Naive B cell (primary cell): ENCODE results near the gene TXK. TPM values are rescaled to one million over a fixed set of nuclear protein-coding genes. Genes with fewer than 3 reads are reported as not detected.
"Not testable (repeated sequence)": the region's sequence is repeated elsewhere in the genome, so short reads cannot be mapped to it uniquely, and the experiment has no call there.

Experiments used
- ATAC-seq, 2 donors: fragments of 150-1000 bp; cut with Tn5 transposase; 2 replicates each; pipeline ENCODE4 v1.10.0; 2021; ENCODE audit warnings: low read depth in 2 of 2, mild to moderate bottlenecking in 2 of 2, moderate library complexity in 2 of 2
- DNase-seq: peaks from one replicate; pipeline ENCODE4 v3.0.0; 2022
- H3K27ac Mint-ChIP-seq, 6 donors: one replicate each; pipeline ENCODE4 v1.8.0; 2020 to 2022; ENCODE audit warnings: mild to moderate bottlenecking in 6 of 6, mixed read lengths in 6 of 6, moderate library complexity in 5 of 6, inconsistent platforms in 2 of 6
- H3K27me3 Mint-ChIP-seq, 3 donors: one replicate each; pipeline ENCODE4 v1.8.0; 2021 to 2022; ENCODE audit warnings: mixed read lengths in 3 of 3, mild to moderate bottlenecking in 1 of 3
- H3K36me3 Mint-ChIP-seq, 2 donors: one replicate each; pipeline ENCODE4 v1.8.0; 2020 to 2022; ENCODE audit warnings: mixed read lengths in 2 of 2, inconsistent platforms in 1 of 2, mild to moderate bottlenecking in 1 of 2
- H3K4me1 Mint-ChIP-seq, 3 donors: one replicate each; pipeline ENCODE4 v1.8.0; 2020 to 2022; ENCODE audit warnings: mixed read lengths in 3 of 3, inconsistent platforms in 1 of 3, mild to moderate bottlenecking in 1 of 3, moderate library complexity in 1 of 3
- H3K4me3 Mint-ChIP-seq, 8 donors: one replicate each; pipeline ENCODE4 v1.8.0; 2020 to 2022; ENCODE audit warnings: mild to moderate bottlenecking in 8 of 8, mixed read lengths in 8 of 8, moderate library complexity in 8 of 8, inconsistent platforms in 2 of 8
- H3K9me3 Mint-ChIP-seq, 7 donors: one replicate each; pipeline ENCODE4 v1.8.0; 2020 to 2022; ENCODE audit warnings: mixed read lengths in 7 of 7, mild to moderate bottlenecking in 5 of 7, inconsistent platforms in 2 of 7, moderate library complexity in 1 of 7
- polyA plus RNA-seq, 6 donors: library from polyadenylated mRNA; unstranded; fragments of 300-500 nt; fragmentation: Illumina TruSeq; gene quantifications; one replicate each; pipeline ENCODE4 v1.2.3, GENCODE V29; 2021; ENCODE audit warnings: low read depth in 6 of 6

Gene TXK
- under 1 TPM; 0.13 to 0.53 (median 0.39) TPM for polyA plus RNA-seq

DNA sequence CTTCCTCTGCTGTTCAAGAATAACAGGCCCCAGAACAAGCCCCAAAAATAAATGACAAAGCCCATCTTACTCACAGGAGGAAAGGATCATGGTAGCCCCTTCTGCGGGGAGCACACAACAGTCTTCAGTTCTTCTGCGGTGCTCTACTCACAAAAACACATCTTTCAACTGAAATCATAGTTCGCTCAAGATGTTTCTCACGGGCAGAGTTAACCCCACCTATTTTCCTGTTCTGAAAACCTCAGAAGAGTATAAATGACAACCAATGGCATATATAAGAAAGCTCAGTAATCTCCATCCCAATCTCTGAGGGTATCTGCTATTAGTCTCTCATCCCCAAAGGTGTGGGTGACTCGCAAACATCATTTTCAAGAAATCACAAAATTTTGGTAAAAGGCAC lies at the start of gene TXK:
TXK (minus strand) TSS at position 170 of the 400 bp plus-strand sequence; CDS start at position 90, 80 bp downstream.
- Mint-ChIP-seq H3K4me1 (peaks cover 25 to 31% (median 27%) of the 10 kb centered on the region in 3 donors), H3K27me3 (no peaks in the 10 kb centered on the region), H3K9me3 (no peaks in the 10 kb centered on the region), H3K27ac (peak within 1 kb of the TSS in 1 of 6 donors; percentile 10), H3K4me3 (no peak within 1 kb of the TSS), H3K36me3 (peaks cover 0 to 8% of the 10 kb centered on the region in 2 donors)
- ATAC-seq (no peak), DNase-seq (no peak)

DNA sequence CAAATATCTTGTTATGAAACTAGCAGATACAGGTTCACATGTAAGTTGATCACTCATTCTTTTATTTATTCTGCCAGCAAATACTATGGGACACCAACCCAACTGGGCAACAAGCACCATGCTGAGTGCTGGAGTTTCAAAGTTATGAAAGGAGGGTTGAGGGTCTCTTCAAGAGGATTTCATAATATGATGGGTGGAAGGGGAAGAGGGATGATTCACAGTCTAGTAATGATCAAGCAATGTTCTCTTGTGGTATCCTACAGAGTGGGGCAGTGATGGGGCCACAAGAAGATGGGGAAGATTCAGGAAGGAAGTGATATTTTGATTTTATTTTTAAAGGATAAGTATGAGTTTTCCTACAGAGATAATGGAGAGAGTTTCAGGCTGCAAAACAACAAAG lies 46.2 kb upstream of the TXK start:
- Mint-ChIP-seq H3K4me3 (no peak overlapping the region), H3K4me1 (peaks cover 0 to 11% (median 0%) of the 10 kb centered on the region in 3 donors), H3K27me3 (no peaks in the 10 kb centered on the region), H3K36me3 (peaks cover 14 to 19% of the 10 kb centered on the region in 2 donors), H3K9me3 (peaks cover 3 to 16% (median 6%) of the 10 kb centered on the region in 7 donors), H3K27ac (no peak overlapping the region)
- no peak for DNase-seq
- ATAC-seq, result no peak

DNA sequence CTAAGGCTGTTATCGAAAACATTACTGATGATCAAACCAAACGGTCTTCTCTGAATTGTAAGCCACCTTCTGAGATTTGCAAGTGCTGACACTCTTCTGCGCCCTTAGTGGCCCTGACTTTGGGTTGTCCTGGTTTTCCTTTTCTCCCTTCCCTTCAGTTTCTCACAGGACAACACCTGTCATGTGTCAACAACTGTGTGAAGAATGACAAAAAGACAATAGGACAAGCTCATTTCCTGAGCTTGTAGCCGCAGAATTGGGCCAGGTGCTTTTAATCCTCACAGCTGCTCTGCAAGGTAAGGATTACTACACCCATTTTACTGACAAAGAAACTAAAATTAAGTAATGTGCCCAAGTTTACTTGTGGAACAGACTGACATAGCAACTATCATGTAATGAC lies 44.9 kb upstream of the TXK start:
- DNase-seq (no peak), ATAC-seq (no peak)
- peaks cover 3 to 16% (median 6%) of the 10 kb centered on the region in 7 donors for H3K9me3 Mint-ChIP-seq

DNA sequence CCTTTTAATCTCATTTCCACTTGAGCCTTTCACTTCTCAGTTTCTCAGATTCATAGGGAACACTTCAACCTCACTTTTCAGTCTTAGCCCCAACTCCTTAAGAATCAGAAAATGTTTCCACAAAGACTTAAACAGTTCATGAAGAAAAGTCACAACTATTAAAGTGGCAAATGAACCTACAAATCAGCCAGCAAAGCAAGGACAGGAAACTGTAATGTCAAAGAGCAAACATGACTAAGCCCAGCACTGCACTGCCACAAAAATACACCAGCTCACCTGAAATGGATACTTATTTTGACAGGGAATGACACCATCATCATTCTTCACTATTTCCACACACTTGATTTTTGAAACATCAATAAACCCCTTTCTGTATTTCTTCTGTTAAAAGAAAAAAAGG lies 41.8 kb upstream of the TXK start:
- Mint-ChIP-seq H3K27me3 (no peaks in the 10 kb centered on the region), H3K27ac (no peak overlapping the region), H3K36me3 (peaks cover 19% of the 10 kb centered on the region in 2 donors), H3K4me1 (peaks cover 0 to 19% (median 3%) of the 10 kb centered on the region in 3 donors), H3K9me3 (peaks cover 3 to 16% (median 6%) of the 10 kb centered on the region in 7 donors), H3K4me3 (no peak overlapping the region)
- ATAC-seq (no peak), DNase-seq (no peak)

More for the DNA sequence above, 44.9 kb upstream of the TXK start:
- no peaks in the 10 kb centered on the region for H3K27me3 Mint-ChIP-seq
- peaks cover 15 to 19% of the 10 kb centered on the region in 2 donors for H3K36me3 Mint-ChIP-seq
- H3K4me3 Mint-ChIP-seq, result no peak overlapping the region
- H3K4me1 Mint-ChIP-seq, result peaks cover 0 to 11% (median 0%) of the 10 kb centered on the region in 3 donors
- no peak overlapping the region for H3K27ac Mint-ChIP-seq

DNA sequence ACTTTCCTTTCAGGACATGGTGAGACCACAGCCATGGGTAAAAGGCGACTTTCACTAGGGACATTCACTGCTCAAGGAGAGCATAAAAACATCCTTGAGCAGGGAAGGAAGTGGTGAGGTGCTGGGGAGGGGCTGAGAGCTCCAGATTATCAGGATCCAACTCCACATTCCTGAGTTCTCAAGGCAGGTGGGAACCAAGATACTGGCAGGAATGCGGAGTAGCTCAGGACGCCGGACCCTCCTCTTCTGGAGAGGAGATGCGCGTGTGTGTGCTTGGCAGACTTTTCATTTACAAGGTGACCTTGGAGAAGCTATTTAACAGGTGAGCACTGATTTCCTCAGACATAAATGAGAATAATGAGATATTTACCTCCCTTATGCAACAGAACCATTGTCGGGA lies 41.3 kb upstream of the TXK start:
- Mint-ChIP-seq H3K27ac (no peak overlapping the region), H3K4me1 (peaks cover 0 to 16% (median 3%) of the 10 kb centered on the region in 3 donors), H3K4me3 (no peak overlapping the region), H3K9me3 (peaks cover 3 to 16% (median 6%) of the 10 kb centered on the region in 7 donors), H3K27me3 (no peaks in the 10 kb centered on the region), H3K36me3 (peaks cover 19 to 22% of the 10 kb centered on the region in 2 donors)
- DNase-seq (no peak), ATAC-seq (no peak)

DNA sequence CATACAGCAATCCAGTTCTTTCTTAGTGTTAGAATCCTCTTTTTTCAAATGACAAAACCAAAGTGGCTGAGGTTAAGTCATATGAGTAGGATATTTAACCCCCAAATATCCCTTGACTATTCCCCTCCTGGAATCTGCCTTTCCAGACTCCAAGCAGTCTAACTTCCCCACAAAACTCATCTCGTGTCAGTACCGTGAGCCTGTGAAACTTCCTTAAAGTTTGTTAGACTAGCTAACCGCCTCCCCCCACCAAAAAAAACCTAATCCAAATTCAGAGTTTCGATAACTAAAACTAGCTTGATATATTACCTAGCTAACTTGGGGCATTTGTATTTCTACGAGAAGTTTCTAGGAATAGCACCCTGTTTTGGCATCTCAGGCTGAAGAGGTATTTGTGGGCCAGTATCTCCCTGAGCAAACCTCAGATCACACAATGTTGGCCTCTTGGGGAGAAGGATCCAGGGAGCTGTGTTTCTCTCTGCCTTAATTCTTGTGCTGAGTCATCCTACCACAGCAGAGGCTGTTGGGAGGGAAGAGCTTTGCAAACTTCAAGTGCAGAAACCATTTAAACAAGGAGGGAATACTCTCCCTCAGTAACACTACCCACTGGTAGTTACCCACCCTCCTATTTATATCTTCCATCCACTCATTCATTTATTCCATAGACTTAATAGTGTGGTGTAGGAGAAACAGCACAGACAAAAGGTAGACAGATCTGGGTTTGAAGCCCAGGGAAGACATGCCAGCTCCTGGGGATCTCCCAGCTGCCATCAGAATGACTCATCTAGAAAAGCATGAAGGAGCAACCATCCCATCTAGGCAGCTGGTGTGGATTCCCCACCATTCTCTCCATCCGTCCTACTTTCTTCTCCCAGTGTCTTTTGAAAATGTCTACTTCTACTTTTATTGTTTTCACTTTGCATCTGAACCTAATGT lies 39.3 kb upstream of the TXK start:
- peak overlapping the region in 1 of 8 donors; percentile 70 for H3K4me3 Mint-ChIP-seq
- H3K36me3 Mint-ChIP-seq, result peaks cover 10 to 34% of the 10 kb centered on the region in 2 donors
- no peak for DNase-seq
- H3K4me1 Mint-ChIP-seq, result peaks cover 0 to 14% (median 3%) of the 10 kb centered on the region in 3 donors
- peak overlapping the region in 3 of 6 donors; percentile 21 to 43 (median 22) for H3K27ac Mint-ChIP-seq
- H3K9me3 Mint-ChIP-seq, result peaks cover 3 to 10% (median 6%) of the 10 kb centered on the region in 7 donors
- H3K27me3 Mint-ChIP-seq, result no peaks in the 10 kb centered on the region
- ATAC-seq, result no peak

DNA sequence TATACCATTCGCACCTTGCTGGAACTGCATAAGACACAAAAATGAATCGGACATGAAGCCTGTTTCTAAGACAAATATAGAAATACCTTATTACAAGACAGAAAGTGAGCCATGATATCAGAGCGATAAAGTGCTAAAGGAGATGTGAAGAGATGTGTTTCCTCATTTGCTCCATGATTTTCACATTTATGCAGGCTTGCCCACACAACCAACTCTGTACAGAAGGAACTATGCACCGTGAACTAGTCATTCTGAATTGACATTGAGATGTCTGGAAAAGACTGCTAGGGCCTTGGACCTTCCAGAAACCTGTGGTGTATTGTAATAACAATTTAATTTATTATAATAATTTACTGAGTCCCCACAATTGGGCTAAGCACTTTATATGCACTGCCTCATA lies 38.6 kb upstream of the TXK start:
- H3K27ac Mint-ChIP-seq, result peak overlapping the region in 1 of 6 donors; percentile 77
- H3K27me3 Mint-ChIP-seq, result no peaks in the 10 kb centered on the region
- H3K4me1 Mint-ChIP-seq, result peaks cover 0 to 14% (median 3%) of the 10 kb centered on the region in 3 donors
- no peak for ATAC-seq
- H3K4me3 Mint-ChIP-seq, result no peak overlapping the region
- no peak for DNase-seq
- H3K9me3 Mint-ChIP-seq, result peaks cover 0 to 3% (median 2%) of the 10 kb centered on the region in 7 donors
- H3K36me3 Mint-ChIP-seq, result peaks cover 10 to 34% of the 10 kb centered on the region in 2 donors

DNA sequence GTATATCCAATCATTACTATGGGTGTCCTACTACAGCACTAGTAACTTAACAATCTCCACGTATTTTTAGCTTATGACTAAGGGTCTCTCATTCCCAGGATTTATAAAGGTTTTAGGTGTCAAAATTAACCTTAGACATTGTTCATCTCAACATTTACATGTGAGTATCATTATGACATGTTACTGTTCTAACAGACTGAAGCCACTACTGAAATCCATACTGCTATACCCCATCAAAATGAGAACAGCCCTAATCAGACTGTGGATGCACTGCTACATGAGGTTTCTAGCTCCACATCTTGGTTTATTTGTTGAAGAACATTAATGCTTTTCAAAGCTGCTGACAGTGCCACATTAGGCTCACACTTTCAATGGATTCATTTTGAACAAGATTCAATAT lies 35.6 kb upstream of the TXK start:
- Mint-ChIP-seq H3K27me3 (no peaks in the 10 kb centered on the region), H3K27ac (no peak overlapping the region), H3K9me3 (no peaks in the 10 kb centered on the region), H3K4me3 (no peak overlapping the region), H3K4me1 (peaks cover 0 to 10% (median 3%) of the 10 kb centered on the region in 3 donors), H3K36me3 (peaks cover 10 to 55% of the 10 kb centered on the region in 2 donors)
- no peak for DNase-seq
- no peak for ATAC-seq

DNA sequence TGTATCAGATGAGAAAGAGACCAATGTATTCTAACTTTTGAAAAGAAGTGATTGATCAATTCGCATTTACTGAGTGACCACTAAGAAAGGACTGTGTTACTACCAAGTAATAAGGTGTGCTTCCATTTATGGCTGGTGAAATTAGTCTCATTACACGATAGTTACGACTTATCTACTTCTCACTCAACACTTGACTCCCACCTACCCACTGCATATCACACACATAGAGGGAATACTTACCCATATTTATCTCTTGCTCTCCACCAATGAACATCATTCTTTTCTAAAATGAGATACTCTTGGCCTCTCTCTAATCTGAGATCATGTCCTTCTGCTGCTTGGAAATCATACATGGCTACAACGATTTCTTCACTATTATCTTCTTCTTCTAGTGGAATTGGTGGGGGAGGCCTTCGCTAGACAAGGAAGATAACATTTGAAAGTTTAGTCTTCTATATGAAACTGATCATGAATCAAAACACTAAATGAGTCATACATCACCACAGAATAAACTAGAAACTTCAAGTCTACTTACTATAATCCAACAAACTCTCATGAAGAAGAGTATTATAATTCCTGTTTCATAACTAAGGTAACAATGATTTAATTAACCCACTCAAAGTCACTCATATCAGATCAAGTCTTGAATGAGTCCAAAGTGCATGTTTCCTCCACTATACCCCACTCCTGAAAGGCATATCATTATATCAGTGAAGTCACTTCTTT lies 33.7 kb upstream of the TXK start:
- no peaks in the 10 kb centered on the region for H3K27me3 Mint-ChIP-seq
- H3K4me3 Mint-ChIP-seq, result no peak overlapping the region
- DNase-seq, result no peak
- no peak for ATAC-seq
- H3K9me3 Mint-ChIP-seq, result no peaks in the 10 kb centered on the region
- H3K27ac Mint-ChIP-seq, result peak overlapping the region in 1 of 6 donors; percentile 6
- no peaks in the 10 kb centered on the region for H3K4me1 Mint-ChIP-seq
- peaks cover 13 to 58% of the 10 kb centered on the region in 2 donors for H3K36me3 Mint-ChIP-seq

DNA sequence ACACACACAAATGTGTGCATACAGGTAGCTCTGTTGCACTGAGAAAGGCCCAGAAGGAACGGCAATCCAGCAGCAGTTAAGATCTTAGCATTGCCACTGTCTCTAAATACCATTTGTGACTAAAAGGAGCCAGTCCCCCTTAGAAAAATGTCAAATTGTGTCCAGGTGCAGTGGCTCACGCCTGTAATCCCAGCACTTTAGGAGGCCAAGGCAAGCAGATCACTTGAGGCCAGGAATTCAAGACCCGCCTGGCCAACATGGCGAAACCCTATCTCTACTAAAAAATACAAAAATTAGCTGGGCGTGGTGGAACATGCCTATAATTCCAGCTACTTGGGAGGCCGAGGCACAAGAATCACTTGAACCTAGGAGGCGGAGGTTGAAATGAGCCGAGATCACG lies 30.5 kb upstream of the TXK start:
- H3K4me1 Mint-ChIP-seq, H3K9me3 Mint-ChIP-seq, DNase-seq, H3K4me3 Mint-ChIP-seq, ATAC-seq, H3K27me3 Mint-ChIP-seq, H3K27ac Mint-ChIP-seq: not testable (repeated sequence)
- peaks cover 31 to 69% of the 10 kb centered on the region in 2 donors for H3K36me3 Mint-ChIP-seq

DNA sequence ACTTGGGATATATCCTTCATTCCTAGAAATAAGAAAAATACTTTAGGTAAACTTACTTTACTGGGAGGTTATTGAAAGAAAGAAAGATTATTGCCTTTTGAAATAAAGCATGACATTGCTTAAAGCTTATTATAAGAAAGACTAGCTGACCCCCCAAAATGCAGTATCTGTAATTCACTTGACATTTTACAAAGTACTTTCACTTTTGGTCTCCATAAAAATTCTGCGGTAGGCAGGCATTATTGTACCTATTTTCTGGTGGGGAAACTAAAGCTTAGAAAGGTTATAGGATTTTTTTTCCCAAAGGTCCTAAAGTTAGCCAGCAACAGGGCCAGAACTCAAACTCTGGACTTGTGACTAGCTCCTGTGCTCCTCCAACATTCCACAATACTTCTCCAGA lies 29.7 kb upstream of the TXK start:
- no peak overlapping the region for H3K4me3 Mint-ChIP-seq
- ATAC-seq (no peak), DNase-seq (no peak)
- peaks cover 38 to 65% of the 10 kb centered on the region in 2 donors for H3K36me3 Mint-ChIP-seq
- no peak overlapping the region for H3K27ac Mint-ChIP-seq
- peaks cover 0 to 3% (median 0%) of the 10 kb centered on the region in 7 donors for H3K9me3 Mint-ChIP-seq
- peaks cover 0 to 3% (median 0%) of the 10 kb centered on the region in 3 donors for H3K4me1 Mint-ChIP-seq
- H3K27me3 Mint-ChIP-seq, result no peaks in the 10 kb centered on the region

DNA sequence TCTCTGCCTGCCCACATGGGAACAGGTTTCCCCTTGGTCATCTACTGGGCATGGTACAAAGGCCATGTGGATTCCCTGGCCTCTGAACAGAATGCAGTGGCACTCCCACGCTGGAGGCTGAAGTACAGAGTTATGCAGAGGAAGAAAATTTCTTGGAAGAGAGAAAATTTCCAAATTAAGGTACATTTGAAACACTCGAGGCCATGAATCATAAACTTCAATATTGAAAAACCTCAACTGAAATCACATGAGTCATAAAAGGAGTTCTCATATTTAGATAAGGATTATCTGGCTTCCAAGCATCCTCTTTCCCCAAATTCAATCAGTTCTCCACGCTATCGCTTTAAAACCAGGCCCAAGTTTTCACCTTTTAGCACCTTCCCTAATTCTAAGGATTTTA lies 28.1 kb upstream of the TXK start:
- DNase-seq (no peak), ATAC-seq (no peak)
- H3K27ac Mint-ChIP-seq, result peak overlapping the region in 2 of 6 donors; percentile 7 to 29
- peaks cover 0 to 3% (median 0%) of the 10 kb centered on the region in 3 donors for H3K4me1 Mint-ChIP-seq
- peaks cover 0 to 9% (median 4%) of the 10 kb centered on the region in 7 donors for H3K9me3 Mint-ChIP-seq
- peaks cover 38 to 64% of the 10 kb centered on the region in 2 donors for H3K36me3 Mint-ChIP-seq
- H3K4me3 Mint-ChIP-seq, result no peak overlapping the region
- H3K27me3 Mint-ChIP-seq, result no peaks in the 10 kb centered on the region

DNA sequence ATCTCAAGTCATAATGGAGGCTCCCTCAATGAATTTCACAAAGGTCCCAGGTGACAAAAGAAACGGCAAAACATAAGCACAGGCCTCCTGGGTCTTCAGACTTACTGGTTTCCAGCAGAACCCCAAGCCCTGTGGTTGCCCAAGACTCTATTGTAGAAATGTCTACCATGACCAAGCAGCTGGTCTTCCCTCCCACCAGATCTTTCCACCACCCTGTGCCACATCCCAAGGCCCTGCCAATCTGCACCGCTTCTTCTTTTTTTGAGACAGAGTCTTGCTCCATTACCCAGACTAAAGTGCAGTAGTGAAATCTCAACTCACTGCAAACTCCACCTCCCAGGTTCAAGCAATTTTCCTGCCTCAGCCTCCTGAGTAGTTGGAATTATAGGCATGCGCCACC lies 23.2 kb upstream of the TXK start:
- Mint-ChIP-seq H3K4me3 (peak overlapping the region in 1 of 8 donors; percentile 7), H3K27me3 (no peaks in the 10 kb centered on the region), H3K9me3 (peaks cover 3 to 51% (median 33%) of the 10 kb centered on the region in 7 donors), H3K27ac (no peak overlapping the region), H3K36me3 (peaks cover 62 to 65% of the 10 kb centered on the region in 2 donors), H3K4me1 (peaks cover 0 to 3% (median 0%) of the 10 kb centered on the region in 3 donors)
- ATAC-seq (no peak), DNase-seq (no peak)
